Adipocyte (in vitro differentiated cells): ENCODE results near the gene RARG.
"Not testable (repeated sequence)": the region's sequence is repeated elsewhere in the genome, so short reads cannot be mapped to it uniquely, and the experiment has no call there.

Source experiments
- DNase-seq: peaks from one replicate; pipeline ENCODE4 v3.0.0-alpha.2; 2015; ENCODE audit warnings: low read depth
- H3K27me3 ChIP-seq: replicated peaks from 2 replicates; pipeline ENCODE4 v1.7.0; 2013; ENCODE audit warnings: mild to moderate bottlenecking, low read length, moderate library complexity; ENCODE audit not compliant: control insufficient read depth, insufficient read depth
- H3K36me3 ChIP-seq: 2 replicates; pipeline ENCODE4 v1.7.0; 2013; ENCODE audit warnings: low read length, mild to moderate bottlenecking, moderate library complexity; ENCODE audit not compliant: control insufficient read depth, insufficient read depth, severe bottlenecking
- H3K4me1 ChIP-seq: 2 replicates; pipeline ENCODE4 v1.7.0; 2013; ENCODE audit warnings: mild to moderate bottlenecking, low read length, moderate library complexity; ENCODE audit not compliant: control insufficient read depth, insufficient read depth
- H3K4me3 ChIP-seq: 2 replicates; pipeline ENCODE4 v1.7.0; 2013; ENCODE audit warnings: mild to moderate bottlenecking, low read length, moderate library complexity
- H3K9ac ChIP-seq: 2 replicates; pipeline ENCODE4 v1.7.0; 2013; ENCODE audit warnings: mild to moderate bottlenecking, low read length, moderate library complexity
- H3K9me3 ChIP-seq: 2 replicates; pipeline ENCODE4 v1.7.0; 2013; ENCODE audit warnings: mild to moderate bottlenecking, low read length, moderate library complexity; ENCODE audit not compliant: control insufficient read depth

Gene RARG

GRCh38 chr12:53212931-53213330 is 19.1 kb downstream of the RARG start:
- Histone ChIP-seq H3K9me3 (no peaks in the 10 kb centered on the region), H3K36me3 (peaks cover 43% of the 10 kb centered on the region), H3K27me3 (no peaks in the 10 kb centered on the region), H3K9ac (peak overlapping the region; percentile 23), H3K4me3 (no peak overlapping the region), H3K4me1 (peaks cover 28% of the 10 kb centered on the region)
- no peak for DNase-seq

- Histone ChIP-seq H3K36me3 (peaks cover 43% of the 10 kb centered on the region), H3K27me3 (no peaks in the 10 kb centered on the region), H3K9me3 (no peaks in the 10 kb centered on the region), H3K4me1 (peaks cover 21% of the 10 kb centered on the region), H3K4me3 (no peak overlapping the region), H3K9ac (no peak overlapping the region)
- DNase-seq, result no peak
Measured at GRCh38 chr12:53211476-53212381, 20.3 kb downstream of the RARG start.

DNA sequence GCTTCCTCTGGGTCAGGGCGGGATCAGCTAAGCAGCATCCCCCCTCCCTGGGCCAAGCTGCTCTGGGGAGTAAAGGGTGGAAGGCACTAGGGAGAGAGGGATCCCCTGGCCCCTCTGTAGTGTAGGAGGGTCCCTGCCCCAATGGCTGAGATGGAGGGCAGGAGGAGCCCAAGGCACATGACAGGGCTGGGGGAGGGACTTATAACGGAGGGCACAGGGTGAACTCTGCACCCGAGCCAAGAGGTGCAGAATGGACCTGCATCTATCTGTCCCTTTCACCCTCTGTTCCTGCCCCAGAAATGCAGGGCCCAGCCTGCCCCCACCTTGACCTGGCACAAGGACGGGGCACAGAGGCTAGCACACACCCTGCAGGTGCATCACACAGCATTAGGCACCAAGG is 21.2 kb downstream of the RARG start:
- H3K9ac ChIP-seq, result no peak overlapping the region
- DNase-seq, result no peak
- H3K27me3 ChIP-seq, result no peaks in the 10 kb centered on the region
- peaks cover 28% of the 10 kb centered on the region for H3K4me1 ChIP-seq
- no peaks in the 10 kb centered on the region for H3K9me3 ChIP-seq
- no peak overlapping the region for H3K4me3 ChIP-seq
- H3K36me3 ChIP-seq, result peaks cover 43% of the 10 kb centered on the region

DNA sequence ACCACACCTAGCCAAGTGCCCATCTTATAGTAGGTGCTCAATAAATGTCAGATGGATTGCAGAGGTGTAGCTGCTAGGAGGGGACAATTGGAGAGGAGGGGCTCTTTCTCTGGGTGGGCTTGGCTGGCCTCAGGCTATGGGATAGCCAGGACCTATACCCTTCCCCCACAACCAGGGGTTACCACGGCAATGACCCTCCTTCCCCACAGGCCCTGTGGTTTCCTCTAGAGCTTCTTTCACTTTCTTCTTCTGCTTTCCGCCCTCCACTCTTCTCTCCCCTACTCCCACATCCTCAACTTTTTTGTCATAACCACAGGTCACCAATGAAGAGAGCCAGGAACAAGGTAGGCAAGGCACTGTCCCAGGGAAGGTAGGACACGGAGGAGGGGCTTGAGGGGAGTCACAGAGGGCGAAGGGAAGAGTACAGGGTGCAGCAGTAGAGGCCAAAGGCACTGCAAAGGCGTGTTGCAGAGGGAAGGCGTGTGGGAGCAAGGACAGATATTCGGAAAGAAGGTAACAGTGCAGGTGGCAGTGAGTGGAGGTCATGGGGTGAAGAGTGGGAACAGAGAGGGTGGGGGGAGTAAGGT is 23.0 kb downstream of the RARG start:
- Histone ChIP-seq H3K4me1 (peaks cover 36% of the 10 kb centered on the region), H3K36me3 (peaks cover 31% of the 10 kb centered on the region), H3K9ac (peak overlapping the region; percentile 16), H3K4me3 (no peak overlapping the region), H3K9me3 (no peaks in the 10 kb centered on the region), H3K27me3 (no peaks in the 10 kb centered on the region)
- DNase-seq, result no peak

DNA sequence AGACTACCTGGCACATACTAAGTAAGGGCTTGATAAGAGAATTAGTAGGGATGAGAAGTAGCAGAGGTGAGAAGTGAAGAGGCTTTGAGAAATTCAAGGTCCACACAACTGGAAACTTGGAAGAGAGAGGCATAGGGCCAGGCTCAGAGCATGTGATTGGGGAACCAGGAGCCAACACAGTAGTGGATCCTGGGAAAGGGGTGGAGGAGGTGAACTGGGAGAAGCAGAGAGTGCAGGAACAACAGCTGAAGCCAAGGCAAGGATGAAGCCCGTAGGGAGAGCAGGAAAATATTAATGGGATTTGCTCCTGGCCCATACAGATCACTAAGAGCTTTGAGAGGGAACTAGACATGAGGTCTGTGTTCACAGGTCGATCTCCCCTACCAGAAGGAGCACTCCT is 23.6 kb downstream of the RARG start:
- Histone ChIP-seq H3K36me3 (peaks cover 27% of the 10 kb centered on the region), H3K4me1 (peaks cover 36% of the 10 kb centered on the region), H3K9ac (no peak overlapping the region), H3K9me3 (no peaks in the 10 kb centered on the region), H3K4me3 (no peak overlapping the region), H3K27me3 (no peaks in the 10 kb centered on the region)
- DNase-seq, result no peak

DNA sequence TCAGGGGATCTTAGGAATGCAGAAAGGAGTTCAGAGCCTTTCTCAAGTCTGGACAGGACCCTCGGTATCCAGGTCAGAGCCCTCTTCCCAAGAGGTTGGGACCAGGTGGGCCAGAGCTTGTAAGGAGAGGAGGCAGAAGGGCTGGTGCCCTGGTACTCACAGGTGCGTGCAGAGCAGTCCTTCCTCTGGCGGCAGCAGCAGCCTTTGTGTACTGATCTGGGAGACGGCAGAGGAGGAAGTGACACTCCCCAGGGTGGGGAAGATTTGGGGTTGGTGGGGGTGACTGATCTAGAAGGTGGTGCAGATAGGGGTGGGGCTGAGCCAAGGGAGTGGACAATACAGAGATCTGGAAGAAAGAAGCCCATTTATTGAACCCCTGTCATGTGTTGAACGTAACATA is 25.0 kb downstream of the RARG start, which contains the start of gene ITGB7:
ITGB7 (minus strand) TSS at position 210 of the 400 bp plus-strand sequence. CDS start 6,808 bp downstream, outside the sequence.
- DNase-seq, result no peak
- peaks cover 36% of the 10 kb centered on the region for H3K4me1 ChIP-seq
- H3K27me3 ChIP-seq, result no peaks in the 10 kb centered on the region
- H3K36me3 ChIP-seq, result peaks cover 16% of the 10 kb centered on the region
- H3K9me3 ChIP-seq, result no peaks in the 10 kb centered on the region
- H3K4me3 ChIP-seq, result no peak within 1 kb of the TSS
- H3K9ac ChIP-seq, result peak within 1 kb of the TSS; percentile 74

- no peak overlapping the region for H3K4me3 ChIP-seq
- DNase-seq, result peak; percentile 95
Measured at GRCh38 chr12:53205747-53206419, 26.1 kb downstream of the RARG start.

GRCh38 chr12:53204351-53204750 is 27.7 kb downstream of the RARG start:
- H3K9ac ChIP-seq, result no peak overlapping the region
- H3K4me3 ChIP-seq, result no peak overlapping the region
- no peaks in the 10 kb centered on the region for H3K27me3 ChIP-seq
- DNase-seq, result no peak
- no peaks in the 10 kb centered on the region for H3K9me3 ChIP-seq
- H3K36me3 ChIP-seq, result no peaks in the 10 kb centered on the region
- H3K4me1 ChIP-seq, result peaks cover 47% of the 10 kb centered on the region

More at GRCh38 chr12:53205747-53206419, 26.1 kb downstream of the RARG start:
- H3K27me3 ChIP-seq, result no peaks in the 10 kb centered on the region
- peaks cover 42% of the 10 kb centered on the region for H3K4me1 ChIP-seq
- H3K9me3 ChIP-seq, result no peaks in the 10 kb centered on the region
- peak overlapping the region; percentile 74 for H3K9ac ChIP-seq
- H3K36me3 ChIP-seq, result peaks cover 4% of the 10 kb centered on the region

GRCh38 chr12:53202316-53202715 is 29.7 kb downstream of the RARG start:
- not testable (repeated sequence) for H3K4me3 ChIP-seq, H3K27me3 ChIP-seq, H3K36me3 ChIP-seq, H3K9ac ChIP-seq, DNase-seq, H3K9me3 ChIP-seq
- peaks cover 35% of the 10 kb centered on the region for H3K4me1 ChIP-seq

DNA sequence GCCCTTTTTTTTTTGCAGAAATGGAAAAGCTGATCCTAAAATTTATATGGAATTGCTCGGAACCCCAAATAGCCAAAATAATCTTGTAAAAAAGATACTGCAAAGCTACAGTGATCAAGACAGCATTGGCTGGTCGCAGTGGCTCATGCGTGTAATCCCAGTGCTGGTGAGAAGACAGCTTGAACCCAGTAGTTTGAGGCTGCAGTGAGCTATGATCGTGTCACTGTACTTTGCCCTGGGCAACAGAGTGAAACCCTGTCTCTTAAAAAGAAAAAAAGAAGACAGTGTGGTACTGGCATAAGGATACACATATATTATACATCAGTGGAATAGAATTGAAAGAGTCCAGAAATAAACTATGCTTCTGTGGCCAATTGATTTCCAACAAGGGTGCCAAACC is 30.4 kb downstream of the RARG start:
- H3K4me1 ChIP-seq, result peaks cover 30% of the 10 kb centered on the region
- H3K4me3 ChIP-seq, result no peak overlapping the region
- no peak for DNase-seq
- no peak overlapping the region for H3K9ac ChIP-seq
- H3K27me3 ChIP-seq, result no peaks in the 10 kb centered on the region
- no peaks in the 10 kb centered on the region for H3K9me3 ChIP-seq
- no peaks in the 10 kb centered on the region for H3K36me3 ChIP-seq

DNA sequence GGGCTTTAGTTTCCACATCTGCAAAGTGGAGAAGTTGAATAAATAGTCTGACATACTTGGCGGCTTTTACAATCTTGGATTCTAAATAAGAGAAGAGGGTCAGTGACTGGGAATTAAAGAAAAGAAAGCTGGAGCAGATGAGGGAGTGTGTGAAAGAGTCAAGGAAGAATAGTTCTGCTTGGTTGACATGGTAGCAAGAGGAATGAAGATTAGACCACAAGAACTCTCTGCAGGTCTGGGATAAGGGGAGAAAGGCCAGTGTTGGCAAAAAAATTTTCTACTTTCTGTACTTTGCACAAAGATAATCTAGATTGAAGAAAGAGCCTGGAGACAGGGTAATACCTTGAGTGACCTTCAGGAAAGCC is 30.9 kb downstream of the RARG start:
- H3K4me3 ChIP-seq, result no peak overlapping the region
- peaks cover 25% of the 10 kb centered on the region for H3K4me1 ChIP-seq
- no peaks in the 10 kb centered on the region for H3K9me3 ChIP-seq
- DNase-seq, result peak; percentile 48
- H3K36me3 ChIP-seq, result no peaks in the 10 kb centered on the region
- no peaks in the 10 kb centered on the region for H3K27me3 ChIP-seq
- peak overlapping the region; percentile 40 for H3K9ac ChIP-seq
